Activated CD4-positive, alpha-beta T cell treated with anti-CD3 and anti-CD28 coated beads, Interleukin-2, amount 10 ng/mL, durations not matched to agents 24 days and 14 days (primary cell): Measurements from ENCODE around the gene NRG2. TPM values are rescaled to one million over a fixed set of nuclear protein-coding genes. Genes with fewer than 3 reads are reported as not detected.

Experiments used
- DNase-seq: peaks from one replicate; pipeline ENCODE4 v3.0.0; 2022
- H3K27ac Mint-ChIP-seq: one replicate; pipeline ENCODE4 v1.8.0; 2022; ENCODE audit warnings: mild to moderate bottlenecking, mixed read lengths
- H3K27me3 Mint-ChIP-seq: one replicate; pipeline ENCODE4 v1.8.0; 2022; ENCODE audit warnings: mixed read lengths
- H3K36me3 Mint-ChIP-seq: one replicate; pipeline ENCODE4 v1.8.0; 2022; ENCODE audit warnings: low read depth, mild to moderate bottlenecking, mixed read lengths
- H3K4me1 Mint-ChIP-seq: one replicate; pipeline ENCODE4 v1.8.0; 2021; ENCODE audit warnings: mixed read lengths
- H3K4me3 Mint-ChIP-seq: one replicate; pipeline ENCODE4 v1.8.0; 2022; ENCODE audit warnings: mild to moderate bottlenecking, moderate library complexity, mixed read lengths
- H3K9me3 Mint-ChIP-seq: one replicate; pipeline ENCODE4 v1.8.0; 2021; ENCODE audit warnings: mixed read lengths
- intact Hi-C: fragments of 100-400 bp; cut with micrococcal nuclease; formaldehyde crosslinking; loops from one replicate; pipeline ENCODE4 v1.15.1; 2023
- total RNA-seq: library from RNA; stranded (reverse); gene quantifications from 2 replicates; pipeline ENCODE4 v1.2.3, GENCODE V29; 2022

NRG2 gene
- total RNA-seq, 1 donor from 2014 or later: 0.07 TPM

DNA sequence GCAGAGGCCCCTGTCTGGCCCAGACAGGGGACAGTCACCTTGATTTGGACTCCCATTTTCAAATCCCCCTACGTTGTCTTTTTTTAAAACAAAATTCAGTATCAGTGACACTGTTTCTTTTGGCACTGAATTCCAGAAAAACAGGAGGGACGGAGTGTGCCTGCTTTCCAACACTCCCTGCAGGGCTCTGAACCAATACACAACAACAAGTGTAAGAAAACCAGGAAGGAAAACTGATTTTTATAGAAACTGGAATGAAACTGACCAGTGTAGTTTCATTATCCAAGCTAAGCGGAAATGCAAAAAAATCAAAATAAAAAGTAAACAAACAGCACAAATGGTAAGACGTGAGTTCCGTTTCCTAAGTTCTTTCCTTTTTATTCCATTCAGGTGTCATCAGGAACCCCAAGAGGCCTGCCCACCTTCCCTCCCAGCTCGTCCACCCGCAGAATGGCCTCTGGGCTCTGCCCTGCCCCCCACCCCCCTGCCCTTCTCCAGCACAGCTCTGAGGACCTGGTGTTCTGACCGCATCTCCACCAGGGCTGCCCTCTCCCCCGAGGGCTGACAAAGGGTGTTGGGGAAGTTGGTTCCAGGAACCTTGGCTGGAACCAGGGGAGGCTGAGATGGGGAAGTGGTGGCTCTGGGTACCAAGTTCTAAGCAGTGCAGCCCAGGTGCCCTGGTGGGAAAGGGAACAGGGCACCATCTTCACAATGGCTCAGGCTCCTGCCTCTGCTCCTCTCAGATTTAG lies 173.9 kb downstream of the NRG2 start:
- DNase-seq: no peak
- peaks cover 10% of the 10 kb centered on the region for H3K27me3 Mint-ChIP-seq
- no peaks in the 10 kb centered on the region for H3K9me3 Mint-ChIP-seq
- intact Hi-C loops: no loop called here
- no peak overlapping the region for H3K4me3 Mint-ChIP-seq
- H3K4me1 Mint-ChIP-seq: no peaks in the 10 kb centered on the region
- no peak overlapping the region for H3K27ac Mint-ChIP-seq
- no peaks in the 10 kb centered on the region for H3K36me3 Mint-ChIP-seq

DNA sequence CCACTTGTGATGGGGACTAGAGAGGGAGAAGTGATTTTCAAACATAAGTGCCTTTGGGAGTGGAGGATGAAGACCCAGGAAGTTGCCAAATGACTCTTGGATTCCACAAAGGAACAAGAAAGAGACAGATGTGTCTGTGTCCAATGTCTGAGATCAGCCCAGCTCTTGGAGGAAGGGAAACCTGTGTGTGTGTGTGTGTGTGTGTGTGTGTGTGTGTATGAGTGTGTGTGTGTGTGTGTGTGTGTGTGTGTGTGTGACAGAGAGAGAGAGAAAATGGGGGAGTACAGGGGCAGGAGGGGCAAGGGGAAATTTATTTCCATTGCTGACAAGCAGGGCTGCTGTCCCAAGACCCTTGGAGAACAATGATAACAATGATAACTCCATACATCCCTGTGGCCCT lies 175.5 kb downstream of the NRG2 start:
- Mint-ChIP-seq H3K4me1 (no peaks in the 10 kb centered on the region), H3K9me3 (no peaks in the 10 kb centered on the region), H3K4me3 (no peak overlapping the region), H3K36me3 (no peaks in the 10 kb centered on the region), H3K27ac (no peak overlapping the region), H3K27me3 (peaks cover 10% of the 10 kb centered on the region)
- DNase-seq: no peak
- intact Hi-C loops: no loop called here

DNA sequence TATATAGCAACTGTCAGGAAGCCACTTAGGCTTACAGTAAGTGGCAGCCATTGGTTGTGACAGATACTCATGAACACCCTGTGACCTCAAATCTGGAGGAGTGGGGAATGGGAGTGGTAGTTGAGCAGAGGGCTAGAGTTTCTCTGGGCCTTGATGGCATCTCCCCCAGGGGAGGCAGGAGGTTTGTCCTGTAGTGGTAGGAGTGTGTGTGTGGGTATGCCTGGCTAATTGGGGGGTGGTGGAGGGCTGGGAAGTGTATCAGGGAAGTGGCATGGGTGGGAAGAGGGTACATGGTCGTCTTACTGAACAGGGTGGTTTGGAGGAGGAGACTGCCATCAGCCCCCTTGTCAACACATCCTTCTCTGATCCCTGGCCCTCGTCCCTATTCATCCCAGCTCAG lies 176.0 kb downstream of the NRG2 start:
- Mint-ChIP-seq H3K4me1 (no peaks in the 10 kb centered on the region), H3K36me3 (no peaks in the 10 kb centered on the region), H3K9me3 (no peaks in the 10 kb centered on the region), H3K27me3 (peaks cover 10% of the 10 kb centered on the region), H3K4me3 (no peak overlapping the region), H3K27ac (no peak overlapping the region)
- DNase-seq: no peak
- intact Hi-C loops: no loop called here

DNA sequence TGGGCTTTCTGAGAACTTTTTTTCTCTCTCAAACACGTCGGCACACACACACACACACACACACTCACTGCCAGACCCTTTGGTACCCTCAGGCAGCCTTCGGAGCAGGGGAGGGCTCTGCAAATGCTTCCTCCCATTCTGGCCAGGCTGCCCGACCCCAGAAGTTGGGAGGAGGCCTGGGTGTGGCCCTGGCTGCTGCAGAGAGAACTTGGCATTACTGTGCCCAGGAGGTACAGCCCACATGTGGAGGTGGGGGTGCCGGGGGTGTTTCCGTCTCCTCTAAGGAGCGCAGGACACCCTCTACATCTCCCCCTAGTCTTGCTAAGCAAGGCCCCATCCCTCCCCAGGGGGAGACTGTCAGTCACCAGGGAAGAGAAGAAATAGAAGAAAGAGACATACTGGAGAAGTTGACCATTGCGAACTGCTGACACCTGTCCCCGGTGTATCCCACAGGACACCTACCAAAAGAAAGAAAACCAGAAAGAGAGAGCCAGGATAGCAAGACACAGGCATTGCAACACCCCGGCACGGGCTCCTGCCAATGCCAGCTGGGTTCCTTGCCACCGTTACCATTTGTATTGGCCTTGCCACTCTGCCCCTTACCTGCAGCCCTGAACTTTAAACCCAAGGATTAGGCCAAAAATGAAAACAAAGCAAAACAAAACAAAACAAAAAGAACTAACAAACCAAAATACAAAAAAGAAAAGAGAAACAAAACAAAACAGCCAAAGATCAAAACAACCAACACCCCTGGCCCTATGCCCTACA lies 178.2 kb downstream of the NRG2 start:
- H3K4me3 Mint-ChIP-seq: no peak overlapping the region
- H3K27me3 Mint-ChIP-seq: peaks cover 10% of the 10 kb centered on the region
- no peaks in the 10 kb centered on the region for H3K4me1 Mint-ChIP-seq
- no peaks in the 10 kb centered on the region for H3K9me3 Mint-ChIP-seq
- no peaks in the 10 kb centered on the region for H3K36me3 Mint-ChIP-seq
- no peak for DNase-seq
- H3K27ac Mint-ChIP-seq: no peak overlapping the region
- intact Hi-C loops: loop anchor here (1.0 kb wide), 1 partner anchor 78 kb away; no protein-coding TSS in a partner anchor

DNA sequence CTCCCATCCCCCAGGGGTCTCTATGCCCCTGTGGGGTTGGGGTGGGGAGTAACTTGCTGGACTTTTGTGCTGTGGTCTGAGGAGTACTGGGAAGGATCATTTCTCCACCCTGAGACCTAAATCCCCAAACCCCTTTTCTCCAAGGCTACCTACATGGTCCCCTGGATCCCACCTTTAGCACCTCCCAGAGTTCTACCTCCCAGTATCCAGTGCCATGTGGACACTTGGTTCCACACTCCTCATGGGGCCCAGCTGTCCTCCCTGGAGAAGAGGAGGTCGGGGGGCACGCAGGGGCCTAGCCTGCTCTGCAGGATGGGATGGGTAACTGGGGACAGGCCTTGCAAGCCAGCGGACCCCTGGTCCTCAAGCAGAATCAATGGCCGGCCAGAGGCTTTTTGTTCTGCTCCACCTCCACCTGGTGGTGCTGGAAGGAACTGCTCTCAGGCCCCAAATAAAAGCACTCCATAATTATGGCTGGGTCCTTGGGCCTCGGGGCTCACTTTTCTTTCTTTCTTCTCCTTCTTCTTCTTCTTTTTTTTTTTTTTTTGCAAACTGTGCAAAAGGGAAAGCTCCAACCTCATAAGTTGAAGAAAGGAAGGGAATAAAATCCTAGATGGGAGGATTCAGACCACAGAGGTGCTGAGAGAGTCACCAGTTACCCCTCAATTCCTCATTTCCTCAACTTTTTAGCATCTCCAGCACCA lies 179.1 kb downstream of the NRG2 start:
- Mint-ChIP-seq H3K27ac (no peak overlapping the region), H3K4me1 (no peaks in the 10 kb centered on the region)
- intact Hi-C loops: loop anchor here (1.0 kb wide), 1 partner anchor 77 kb away; no protein-coding TSS in a partner anchor

DNA sequence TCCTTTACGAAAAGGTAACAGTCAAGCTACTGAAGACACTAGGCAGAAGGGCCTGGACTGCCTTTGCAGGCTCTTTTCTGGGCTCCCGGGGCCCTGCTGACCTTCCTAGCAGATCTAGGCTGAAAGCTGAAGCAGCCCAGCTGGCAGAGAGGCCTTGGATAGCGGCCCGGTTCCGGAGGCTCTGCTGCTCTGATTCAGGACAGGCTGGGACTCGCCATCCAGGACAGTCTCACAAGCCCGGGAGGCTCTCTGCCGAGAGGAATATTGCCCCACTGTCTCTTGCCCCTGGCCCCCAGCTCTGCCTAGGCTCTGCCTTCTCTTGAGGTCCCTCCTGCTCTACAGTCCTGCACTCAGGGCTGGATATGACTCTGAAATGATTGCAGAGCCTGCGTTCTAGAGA lies 179.7 kb downstream of the NRG2 start:
- intact Hi-C loops: no loop called here
- Mint-ChIP-seq H3K4me3 (no peak overlapping the region), H3K9me3 (no peaks in the 10 kb centered on the region), H3K27ac (no peak overlapping the region), H3K36me3 (no peaks in the 10 kb centered on the region), H3K27me3 (peaks cover 12% of the 10 kb centered on the region), H3K4me1 (no peaks in the 10 kb centered on the region)
- DNase-seq: no peak

More for the DNA sequence above, 179.1 kb downstream of the NRG2 start:
- DNase-seq: peak; percentile 85
- Mint-ChIP-seq H3K36me3 (no peaks in the 10 kb centered on the region), H3K4me3 (no peak overlapping the region), H3K27me3 (peaks cover 11% of the 10 kb centered on the region), H3K9me3 (no peaks in the 10 kb centered on the region)

DNA sequence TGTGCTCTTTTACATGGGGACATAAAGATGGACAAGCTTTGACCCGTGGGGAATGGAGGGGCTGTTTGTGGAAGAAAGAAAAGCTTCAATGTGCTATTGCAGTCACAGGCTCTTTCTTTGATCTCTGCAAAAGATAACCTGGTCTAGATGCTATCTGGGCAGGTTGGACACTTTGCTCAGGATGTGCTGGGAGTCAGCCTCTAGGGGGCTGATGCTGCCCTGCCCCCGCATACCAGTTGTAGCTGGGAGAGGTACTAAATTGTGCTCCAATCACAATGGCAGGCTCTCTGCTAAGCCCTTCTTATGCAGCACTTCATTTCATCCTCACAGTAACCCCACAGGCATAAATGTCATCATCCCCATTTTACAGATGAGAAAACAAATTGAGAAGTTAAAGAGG lies 180.3 kb downstream of the NRG2 start:
- no peak for DNase-seq
- H3K27ac Mint-ChIP-seq: no peak overlapping the region
- no peak overlapping the region for H3K4me3 Mint-ChIP-seq
- H3K27me3 Mint-ChIP-seq: peaks cover 12% of the 10 kb centered on the region
- intact Hi-C loops: no loop called here
- H3K4me1 Mint-ChIP-seq: no peaks in the 10 kb centered on the region
- no peaks in the 10 kb centered on the region for H3K9me3 Mint-ChIP-seq
- no peaks in the 10 kb centered on the region for H3K36me3 Mint-ChIP-seq

DNA sequence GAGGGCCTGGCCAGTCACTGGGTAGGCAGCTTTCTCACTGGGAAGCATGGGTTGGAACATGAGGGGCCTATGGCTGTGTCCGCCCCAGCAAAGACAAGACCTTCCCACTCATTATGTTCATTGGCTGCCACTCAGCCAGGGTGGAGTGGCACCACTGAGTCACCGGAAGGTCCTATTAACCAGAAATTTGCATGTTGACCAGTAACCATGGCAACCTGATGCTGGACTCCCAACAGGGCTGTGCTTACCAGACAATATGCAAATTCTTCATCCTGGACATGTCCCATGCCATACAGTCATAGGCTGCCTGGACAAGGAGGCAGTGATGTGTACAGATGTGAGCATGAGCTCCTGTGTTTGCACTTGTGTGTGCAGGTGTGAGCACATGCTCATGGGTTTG lies 180.8 kb downstream of the NRG2 start:
- DNase-seq: no peak
- intact Hi-C loops: no loop called here
- no peak overlapping the region for H3K27ac Mint-ChIP-seq

DNA sequence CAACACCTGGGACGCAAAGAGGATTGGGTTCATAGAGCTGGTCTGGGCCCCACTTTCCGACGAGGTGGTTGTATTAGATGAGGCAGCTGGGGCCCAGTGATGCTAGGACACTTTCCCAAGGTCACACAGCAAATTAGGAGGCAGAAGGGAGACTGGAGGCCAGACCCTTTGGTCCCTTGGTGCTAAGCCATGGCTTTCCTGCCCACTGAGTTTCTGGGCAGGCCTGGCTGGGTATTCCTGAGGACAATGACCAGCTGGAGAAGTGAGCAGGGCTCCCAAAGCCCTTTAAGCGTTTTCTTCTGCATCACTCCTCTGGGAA lies 181.3 kb downstream of the NRG2 start:
- Mint-ChIP-seq H3K27ac (no peak overlapping the region), H3K9me3 (no peaks in the 10 kb centered on the region), H3K4me3 (no peak overlapping the region), H3K36me3 (no peaks in the 10 kb centered on the region), H3K27me3 (peaks cover 10% of the 10 kb centered on the region), H3K4me1 (no peaks in the 10 kb centered on the region)
- intact Hi-C loops: no loop called here
- DNase-seq: no peak

More for the DNA sequence above, 180.8 kb downstream of the NRG2 start:
- H3K36me3 Mint-ChIP-seq: no peaks in the 10 kb centered on the region
- H3K27me3 Mint-ChIP-seq: peaks cover 10% of the 10 kb centered on the region
- H3K4me3 Mint-ChIP-seq: no peak overlapping the region
- no peaks in the 10 kb centered on the region for H3K9me3 Mint-ChIP-seq
- no peaks in the 10 kb centered on the region for H3K4me1 Mint-ChIP-seq

DNA sequence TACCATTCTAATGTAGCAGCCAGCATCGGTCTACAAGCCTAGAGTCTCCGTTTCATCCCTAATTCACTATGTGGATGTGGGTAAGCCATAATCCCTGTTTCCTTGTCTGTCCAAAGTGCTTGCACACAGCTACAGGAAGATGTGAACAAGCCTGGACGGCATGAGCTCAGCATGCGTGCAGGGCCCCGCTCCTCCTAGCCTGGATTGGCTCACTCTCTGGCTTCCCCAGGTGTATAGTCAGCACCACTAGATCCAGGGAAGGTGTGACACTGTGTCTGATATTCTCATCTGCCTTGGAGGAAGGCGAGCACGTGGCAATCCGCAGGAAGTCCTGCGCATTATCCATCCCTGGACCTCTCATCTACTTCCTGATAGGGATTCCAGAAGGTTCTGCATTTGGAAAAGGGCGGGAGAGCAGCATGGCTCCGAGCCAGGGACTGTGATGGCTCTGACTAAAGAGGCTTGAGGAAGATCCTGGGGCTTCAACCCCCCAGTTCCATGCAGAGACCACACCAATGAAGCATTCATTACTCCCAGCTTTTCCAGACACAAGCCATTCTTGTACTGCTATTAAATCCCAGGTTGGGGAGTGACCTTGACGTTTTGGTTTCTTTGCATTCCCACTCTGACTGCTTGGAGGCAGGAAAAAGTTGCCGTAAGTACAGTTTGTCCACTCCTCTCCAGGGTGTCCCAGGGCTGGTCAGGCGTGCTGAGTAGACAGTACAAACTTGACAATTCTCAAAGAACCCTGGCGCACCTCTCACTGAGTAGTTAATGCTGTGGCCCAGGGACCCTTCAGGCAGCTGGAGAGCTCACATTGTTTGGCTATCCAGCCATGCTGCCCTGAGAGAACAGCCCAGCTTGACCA lies 181.8 kb downstream of the NRG2 start:
- Mint-ChIP-seq H3K27me3 (peaks cover 7% of the 10 kb centered on the region), H3K4me3 (no peak overlapping the region), H3K4me1 (no peaks in the 10 kb centered on the region), H3K27ac (no peak overlapping the region), H3K36me3 (no peaks in the 10 kb centered on the region), H3K9me3 (no peaks in the 10 kb centered on the region)
- intact Hi-C loops: no loop called here
- no peak for DNase-seq

DNA sequence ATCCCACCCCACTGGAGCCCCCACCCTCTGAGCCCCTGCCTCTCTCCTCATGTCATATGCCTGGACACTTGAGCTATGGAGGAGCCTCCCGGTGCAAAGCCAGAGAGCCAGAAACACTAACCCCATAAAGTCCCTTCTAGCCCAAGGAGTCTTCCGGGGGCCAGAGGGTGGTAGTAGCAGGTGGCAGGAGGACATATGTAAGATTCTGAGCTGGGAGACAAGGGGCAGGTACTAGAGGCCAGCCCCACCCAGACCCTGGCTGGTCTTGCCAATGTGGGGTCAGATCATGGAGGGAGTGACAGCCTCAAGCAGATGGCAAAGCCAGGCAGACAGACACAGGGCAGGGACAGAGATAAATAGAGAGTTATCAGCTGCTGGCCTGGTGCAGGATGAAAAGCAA lies 184.1 kb downstream of the NRG2 start:
- intact Hi-C loops: no loop called here
- no peaks in the 10 kb centered on the region for H3K4me1 Mint-ChIP-seq
- no peaks in the 10 kb centered on the region for H3K9me3 Mint-ChIP-seq
- H3K36me3 Mint-ChIP-seq: no peaks in the 10 kb centered on the region
- H3K27ac Mint-ChIP-seq: no peak overlapping the region
- H3K27me3 Mint-ChIP-seq: peaks cover 3% of the 10 kb centered on the region
- H3K4me3 Mint-ChIP-seq: no peak overlapping the region
- no peak for DNase-seq

DNA sequence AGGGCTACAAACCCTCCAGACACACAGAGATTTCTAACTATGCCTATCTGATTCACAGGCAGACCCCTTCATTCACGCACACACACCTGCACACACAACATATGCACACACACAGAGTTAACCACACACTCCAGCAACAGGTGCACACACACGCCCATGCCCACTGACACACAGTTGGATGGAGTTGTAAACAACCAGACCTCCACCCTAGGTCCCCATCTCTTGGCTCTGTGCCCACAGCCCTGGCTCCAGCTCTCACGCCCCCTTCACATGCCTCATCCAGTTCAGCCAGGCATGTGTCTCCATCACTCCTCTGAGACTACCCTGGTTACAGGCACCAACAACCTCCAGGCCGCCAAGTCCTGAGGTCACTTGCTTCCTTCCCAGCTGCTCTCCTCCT lies 186.4 kb downstream of the NRG2 start:
- no peak overlapping the region for H3K4me3 Mint-ChIP-seq
- no peak overlapping the region for H3K27ac Mint-ChIP-seq
- H3K27me3 Mint-ChIP-seq: peaks cover 3% of the 10 kb centered on the region
- no peaks in the 10 kb centered on the region for H3K36me3 Mint-ChIP-seq
- intact Hi-C loops: no loop called here
- H3K4me1 Mint-ChIP-seq: no peaks in the 10 kb centered on the region
- no peak for DNase-seq
- no peaks in the 10 kb centered on the region for H3K9me3 Mint-ChIP-seq

DNA sequence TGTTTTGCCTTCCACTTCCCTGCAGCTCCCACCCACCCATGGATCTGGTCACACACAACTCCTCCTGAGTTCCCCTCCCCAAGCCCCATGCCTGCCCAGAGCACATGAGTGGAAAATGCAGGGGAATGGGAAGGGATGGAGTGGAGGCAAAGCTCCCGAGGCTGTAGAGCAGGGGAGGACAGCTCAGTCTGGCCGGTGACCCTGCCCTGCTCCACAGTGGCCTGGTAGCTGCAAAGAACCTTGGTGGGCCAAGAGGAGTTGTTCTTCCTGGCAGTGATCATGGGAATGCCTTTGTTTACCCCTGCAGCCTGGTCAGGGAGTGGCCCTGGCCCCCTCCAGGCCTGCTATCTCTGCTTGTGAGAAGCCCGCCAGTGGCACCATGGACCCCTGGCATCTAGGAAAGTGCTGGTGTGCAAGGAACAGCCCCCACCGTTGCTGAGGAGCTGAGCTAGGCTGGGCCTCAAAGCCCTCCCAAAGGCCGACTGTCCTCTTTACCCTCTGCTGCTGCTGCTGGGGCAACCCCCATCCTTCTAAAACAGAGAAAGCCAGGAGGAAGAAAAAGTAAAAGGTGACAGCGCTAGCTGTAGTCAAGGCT lies 187.1 kb downstream of the NRG2 start:
- Mint-ChIP-seq H3K4me3 (no peak overlapping the region), H3K36me3 (no peaks in the 10 kb centered on the region), H3K4me1 (no peaks in the 10 kb centered on the region), H3K9me3 (no peaks in the 10 kb centered on the region), H3K27me3 (peaks cover 3% of the 10 kb centered on the region), H3K27ac (no peak overlapping the region)
- intact Hi-C loops: no loop called here
- no peak for DNase-seq
